Neural cell (in vitro differentiated cells): Measurements from ENCODE around the gene INSIG2. TPM values are rescaled to one million over a fixed set of nuclear protein-coding genes. Genes with fewer than 3 reads are reported as not detected.

Experiments used
- H2AFZ ChIP-seq: fragments of 200-600, 300-800 bp; sonication (generic), shearing (Covaris generic); 2 replicates; pipeline ENCODE4 v1.6.0; 2014; ENCODE audit warnings: low read depth, mild to moderate bottlenecking, antibody characterized with exemption, low read length, moderate library complexity
- H3F3A ChIP-seq: fragments of 200-600 bp; shearing (Covaris generic); 2 replicates; pipeline ENCODE4 v1.6.1; 2016; ENCODE audit warnings: mild to moderate bottlenecking, moderate library complexity, mixed read lengths, antibody characterized with exemption, low read length; ENCODE audit not compliant: insufficient read depth, poor library complexity, severe bottlenecking
- H3K27ac ChIP-seq: fragments of 200-600, 300-800 bp; sonication (generic), shearing (Covaris generic); 2 replicates; pipeline ENCODE4 v1.5.1; 2014; ENCODE audit warnings: mild to moderate bottlenecking, low read length, moderate library complexity
- H3K27me3 ChIP-seq: fragments of 300-800, 200-600 bp; sonication (generic), shearing (Covaris generic); 2 replicates; pipeline ENCODE4 v1.6.0; 2014; ENCODE audit warnings: mild to moderate bottlenecking, low read depth, low read length, moderate library complexity; ENCODE audit not compliant: insufficient read depth
- H3K36me3 ChIP-seq: fragments of 300-800, 200-600 bp; sonication (generic), shearing (Covaris generic); 2 replicates; pipeline ENCODE4 v1.5.1; 2014; ENCODE audit warnings: mild to moderate bottlenecking, antibody characterized with exemption, low read length, moderate library complexity; ENCODE audit not compliant: insufficient read depth
- H3K4me2 ChIP-seq: fragments of 300-800, 200-600 bp; sonication (generic), shearing (Covaris generic); 2 replicates; pipeline ENCODE4 v1.6.0; 2014; ENCODE audit warnings: mild to moderate bottlenecking, low read length
- H3K4me3 ChIP-seq: fragments of 300-800, 200-600 bp; sonication (generic), shearing (Covaris generic); 2 replicates; pipeline ENCODE4 v1.5.1; 2014; ENCODE audit warnings: mild to moderate bottlenecking, low read length, moderate library complexity
- H3K79me2 ChIP-seq: fragments of 200-600 bp; shearing (Covaris generic); replicated peaks from 2 replicates; pipeline ENCODE4 v1.6.0; 2014; ENCODE audit warnings: mild to moderate bottlenecking, low read length, moderate library complexity; ENCODE audit not compliant: insufficient read depth
- H3K9ac ChIP-seq: fragments of 300-800, 200-600 bp; sonication (generic), shearing (Covaris generic); 2 replicates; pipeline ENCODE4 v1.6.1; 2016; ENCODE audit warnings: mild to moderate bottlenecking, low read length, mixed read lengths
- H3K9me2 ChIP-seq: fragments of 200-600 bp; shearing (Covaris generic); 2 replicates; pipeline ENCODE4 v1.6.1; 2016; ENCODE audit warnings: mild to moderate bottlenecking, low read length, mixed read lengths; ENCODE audit not compliant: insufficient read depth
- H3K9me3 ChIP-seq: fragments of 200-600, 300-800 bp; sonication (generic), shearing (Covaris generic); 2 replicates; pipeline ENCODE4 v1.6.1; 2016; ENCODE audit warnings: mild to moderate bottlenecking, mixed run types, low read length, moderate library complexity, mixed read lengths
- H4K20me1 ChIP-seq: fragments of 200-600 bp; shearing (Covaris generic); 2 replicates; pipeline ENCODE4 v1.6.1; 2016; ENCODE audit warnings: mild to moderate bottlenecking, mixed run types; ENCODE audit not compliant: insufficient read depth
- CTCF ChIP-seq: fragments of 450-650 bp; IDR thresholded peaks from 2 replicates; pipeline ENCODE4 v1.5.1; 2014; ENCODE audit warnings: antibody characterized with exemption, mild to moderate bottlenecking, moderate library complexity; ENCODE audit not compliant: poor library complexity, severe bottlenecking
- EP300 ChIP-seq: fragments of 450-650 bp; conservative IDR thresholded peaks from 2 replicates; pipeline ENCODE4 v1.6.1; 2014; ENCODE audit warnings: antibody characterized with exemption, mild to moderate bottlenecking, moderate library complexity; ENCODE audit not compliant: poor library complexity, severe bottlenecking
- EZH2 ChIP-seq: fragments of 200-600, 300-800 bp; shearing (Covaris generic), sonication (generic); IDR thresholded peaks from 2 replicates; pipeline ENCODE4 v1.6.1; 2014; ENCODE audit warnings: antibody characterized with exemption, low read length, borderline replicate concordance, mild to moderate bottlenecking; ENCODE audit not compliant: insufficient read depth, poor library complexity, severe bottlenecking
- MXI1 ChIP-seq: fragments of 450-650 bp; conservative IDR thresholded peaks from 2 replicates; pipeline ENCODE4 v1.6.1; 2014; ENCODE audit warnings: antibody characterized with exemption, mild to moderate bottlenecking; ENCODE audit not compliant: poor library complexity, severe bottlenecking
- POLR2AphosphoS5 ChIP-seq: IDR thresholded peaks from 2 replicates; pipeline ENCODE4 v1.6.1; 2012
- RAD21 ChIP-seq: fragments of 450-650 bp; conservative IDR thresholded peaks from 2 replicates; pipeline ENCODE4 v1.6.1; 2014; ENCODE audit warnings: antibody characterized with exemption, mild to moderate bottlenecking, moderate library complexity
- REST ChIP-seq: IDR thresholded peaks from 2 replicates; pipeline ENCODE4 v1.6.1; 2012; ENCODE audit warnings: borderline replicate concordance
- SMC3 ChIP-seq: fragments of 450-650 bp; conservative IDR thresholded peaks from 2 replicates; pipeline ENCODE4 v1.6.1; 2014; ENCODE audit warnings: antibody characterized with exemption, mild to moderate bottlenecking, moderate library complexity; ENCODE audit not compliant: poor library complexity
- TAF1 ChIP-seq: IDR thresholded peaks from 2 replicates; pipeline ENCODE4 v1.6.1; 2012; ENCODE audit warnings: low read depth
- polyA plus RNA-seq: library from polyadenylated mRNA; depleted of rRNA; stranded (reverse); fragments of >200 nt; gene quantifications from 2 replicates; pipeline ENCODE4 v1.2.3, GENCODE V29; 2014

INSIG2 gene
- polyA plus RNA-seq, 1 donor from 2014 or later = 30.3 TPM

- no peaks in the 10 kb centered on the region for H4K20me1 ChIP-seq
- no peaks in the 10 kb centered on the region for H3K36me3 ChIP-seq
- no peak overlapping the region for H3K9ac ChIP-seq
- no peaks in the 10 kb centered on the region for H3K79me2 ChIP-seq
- H3K4me2 ChIP-seq = no peak overlapping the region
- TF ChIP-seq MXI1 (no peak), CTCF (no peak)
- H3K9me3 ChIP-seq = no peaks in the 10 kb centered on the region
- no peaks in the 10 kb centered on the region for H3K9me2 ChIP-seq
- no peak overlapping the region for H3K4me3 ChIP-seq
- H2AFZ ChIP-seq = no peak overlapping the region
- no peaks in the 10 kb centered on the region for H3F3A ChIP-seq
- H3K27me3 ChIP-seq = no peaks in the 10 kb centered on the region
- H3K27ac ChIP-seq = no peak overlapping the region
These were observed 29.3 kb upstream of the INSIG2 start for GRCh38 chr2:118058951-118059350.

GRCh38 chr2:118059919-118060478 is 28.3 kb upstream of the INSIG2 start:
- no peaks in the 10 kb centered on the region for H3F3A ChIP-seq
- no peak overlapping the region for H3K27ac ChIP-seq
- no peaks in the 10 kb centered on the region for H3K27me3 ChIP-seq
- H3K79me2 ChIP-seq = no peaks in the 10 kb centered on the region
- no peaks in the 10 kb centered on the region for H4K20me1 ChIP-seq
- H3K4me2 ChIP-seq = no peak overlapping the region
- H3K9me3 ChIP-seq = no peaks in the 10 kb centered on the region
- H3K9me2 ChIP-seq = no peaks in the 10 kb centered on the region
- TF ChIP-seq EP300 (no peak), TAF1 (no peak), RAD21 (no peak), CTCF (no peak), POLR2AphosphoS5 (no peak), SMC3 (no peak), MXI1 (no peak), EZH2 (no peak), REST (no peak)
- no peak overlapping the region for H2AFZ ChIP-seq
- H3K36me3 ChIP-seq = no peaks in the 10 kb centered on the region
- H3K4me3 ChIP-seq = no peak overlapping the region
- H3K9ac ChIP-seq = no peak overlapping the region
